Pancreas (tissue), 10 donors: ENCODE measurements around the gene DUSP22. TPM values are rescaled to one million over a fixed set of nuclear protein-coding genes. Genes with fewer than 3 reads are reported as not detected.
A peak's percentile ranks its signal among the peaks of the same experiment; 100 is the strongest.

Experiments
- ATAC-seq, 4 donors: fragments of 200-7000 bp; cut with Tn5 transposase; one replicate each; pipeline versions ENCODE4 v1.8.0 to v1.9.1; 2020; ENCODE audit warnings: mild to moderate bottlenecking in 4 of 4, moderate library complexity in 4 of 4
- DNase-seq, 6 donors: peaks; one replicate each; pipeline ENCODE4 v3.0.0-alpha.2; 2020
- FAIRE-seq: peaks from 2 replicates; lab custom pipeline; 2012; peaks lifted over from hg19 to GRCh38; lab: Jason Lieb, UNC
- H3K27ac ChIP-seq, 4 donors: fragments of 200-600 bp; sonication (generic); 1 replicate in 3 of 4; 2 replicates in 1 of 4; pipeline versions ENCODE4 v1.5.0 to v1.8.0; 2020
- H3K27me3 ChIP-seq, 4 donors: fragments of 200-600 bp; one replicate each; pipeline ENCODE4 v1.8.0; 2021
- H3K36me3 ChIP-seq, 3 donors: fragments of 200-600 bp; sonication (generic) in 1 of 3; one replicate each; pipeline versions ENCODE4 v1.5.0 to v1.8.0; 2020 to 2021
- H3K4me1 ChIP-seq, 3 donors: fragments of 200-600 bp; one replicate each; pipeline ENCODE4 v1.8.0; 2021
- H3K4me3 ChIP-seq, 4 donors: fragments of 200-600 bp; sonication (generic) in 2 of 4; one replicate each; pipeline versions ENCODE4 v1.5.0 to v1.8.0; 2020 to 2021
- H3K9me3 ChIP-seq, 4 donors: fragments of 200-600 bp; one replicate each; pipeline ENCODE4 v1.8.0; 2021
- WGBS, 2 donors: extraction: QIAGEN DNeasy Blood & Tissue Kit; methylation state at CpG; one replicate each; pipeline ENCODE4 v1.1.7; 2013; 5-methylcytosine and 5-hydroxymethylcytosine counted together
- intact Hi-C, 3 donors: fragments of 100-400 bp; cut with DNase I; formaldehyde crosslinking; loops; one replicate each; pipeline versions ENCODE4 v1.11.1 to v1.14.2; 2022
- polyA plus RNA-seq, 2 donors: library from polyadenylated mRNA; stranded (reverse); fragments of 200-250 nt; gene quantifications; one replicate each; pipeline ENCODE4 v1.2.3, GENCODE V29; 2013
- total RNA-seq, 6 donors: library from RNA; stranded (reverse); fragmentation: NEBNext Ultra II Directional in 4 of 6; extraction: Animal tissue kit (Norgen Biotek cat#: 25700) in 4 of 6; gene quantifications; one replicate each; pipeline versions ENCODE4 v1.2.1 to v1.2.4, GENCODE V29; 2021 to 2023
- TF ChIP-seq, protein P1 (sequence below), 4 donors: fragments of 200-600 bp; sonication (generic) in 3 of 4; IDR thresholded peaks; one replicate each; pipeline versions ENCODE4 v1.5.0 to v1.8.0; 2021; ENCODE audit warnings: antibody characterized with exemption in 4 of 4
- donor health status: healthy with polysubstance abuse.
- donor health status: DM: no; HTN: no; CAD: no; lungs with moderate emphysema.
- donor health status: DM: no; HTN: no; CAD: no.
- donor health status: control.
- donor health status: control.
- donor health status: Bipolar disorder and iron deficiency.
- donor health status: DM: yes; HTN: yes; CAD: no.
- donor health status: DM: no; HTN: no; CAD: no.
- donor health status: DM: no; HTN: no; CAD: no.
- donor health status: DM: yes; HTN: yes; CAD: no.

Gene DUSP22
- total and polyA plus RNA-seq, 8 donors, result 16.4 to 32.9 (median 24.6) TPM

GRCh38 chr6:292506-293192 lies 362 bp downstream of the DUSP22 start:
- 21 to 30% methylated on average over 52 of the region's 52 CpGs for WGBS, 2 donors
- Histone ChIP-seq H3K27me3 (no peaks in the 10 kb centered on the region), H3K4me3 (peak overlapping the region; percentile 45 to 66 (median 62)), H3K9me3 (no peaks in the 10 kb centered on the region), H3K4me1 (peaks cover under 1 to 26% (median 13%) of the 10 kb centered on the region in 3 donors), H3K36me3 (no peaks in the 10 kb centered on the region), H3K27ac (peak overlapping the region; percentile 90 to 99 (median 96))
- TF ChIP-seq, protein P1, sequence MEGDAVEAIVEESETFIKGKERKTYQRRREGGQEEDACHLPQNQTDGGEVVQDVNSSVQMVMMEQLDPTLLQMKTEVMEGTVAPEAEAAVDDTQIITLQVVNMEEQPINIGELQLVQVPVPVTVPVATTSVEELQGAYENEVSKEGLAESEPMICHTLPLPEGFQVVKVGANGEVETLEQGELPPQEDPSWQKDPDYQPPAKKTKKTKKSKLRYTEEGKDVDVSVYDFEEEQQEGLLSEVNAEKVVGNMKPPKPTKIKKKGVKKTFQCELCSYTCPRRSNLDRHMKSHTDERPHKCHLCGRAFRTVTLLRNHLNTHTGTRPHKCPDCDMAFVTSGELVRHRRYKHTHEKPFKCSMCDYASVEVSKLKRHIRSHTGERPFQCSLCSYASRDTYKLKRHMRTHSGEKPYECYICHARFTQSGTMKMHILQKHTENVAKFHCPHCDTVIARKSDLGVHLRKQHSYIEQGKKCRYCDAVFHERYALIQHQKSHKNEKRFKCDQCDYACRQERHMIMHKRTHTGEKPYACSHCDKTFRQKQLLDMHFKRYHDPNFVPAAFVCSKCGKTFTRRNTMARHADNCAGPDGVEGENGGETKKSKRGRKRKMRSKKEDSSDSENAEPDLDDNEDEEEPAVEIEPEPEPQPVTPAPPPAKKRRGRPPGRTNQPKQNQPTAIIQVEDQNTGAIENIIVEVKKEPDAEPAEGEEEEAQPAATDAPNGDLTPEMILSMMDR (IDR thresholded peaks at IDR 0.05), result no peak
- DNase-seq (peak; percentile 58 to 85 (median 76)), ATAC-seq (peak; percentile 28 to 61 (median 46)), FAIRE-seq (no peak)
- intact Hi-C loops, result no loop called here

DNA sequence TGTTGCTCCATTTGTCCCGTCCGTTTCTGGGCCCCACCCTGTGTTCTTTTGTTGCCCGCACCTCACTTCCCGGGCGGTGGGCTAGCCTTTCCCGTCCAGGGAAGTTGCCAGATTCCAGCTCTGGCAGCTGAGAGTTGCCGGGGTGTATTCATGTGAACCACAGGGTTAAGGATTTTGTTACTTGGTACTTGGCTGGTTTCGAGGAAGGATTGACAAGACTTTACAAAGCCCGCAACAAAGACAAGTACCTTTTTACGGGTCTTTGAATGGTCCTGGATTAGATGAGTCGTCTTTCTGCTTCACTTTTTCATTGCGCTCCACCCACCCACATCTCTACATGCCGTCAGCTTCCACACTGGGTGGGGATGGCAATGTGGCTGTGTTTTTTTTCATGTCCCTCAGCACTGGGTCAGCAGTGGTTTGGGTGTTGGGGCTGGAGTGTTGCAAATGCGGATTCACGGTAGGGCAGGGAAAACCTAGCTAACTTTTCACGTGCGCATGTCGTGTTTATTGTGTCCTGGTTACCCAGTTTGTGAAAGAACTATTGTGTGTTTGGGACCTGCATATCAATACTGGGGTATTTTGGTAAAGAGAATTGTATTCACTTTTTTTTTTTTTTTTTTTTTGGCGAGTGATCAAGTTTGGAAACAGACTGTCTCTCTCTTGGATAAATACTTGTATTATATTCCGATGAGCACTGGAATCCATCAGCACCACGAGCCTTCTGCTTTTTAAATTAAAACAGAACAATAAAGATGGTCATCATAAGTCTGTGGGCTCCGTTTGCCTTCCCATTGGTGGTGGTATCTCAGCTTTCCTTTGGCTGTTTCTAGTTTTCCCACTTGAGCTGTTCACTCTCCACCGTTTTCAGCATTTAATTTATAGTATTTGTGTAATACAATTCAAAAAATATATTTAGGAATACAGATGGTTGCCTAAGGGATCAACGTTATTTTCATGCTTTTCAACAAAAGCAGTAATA lies 1.2 kb downstream of the DUSP22 start:
- H3K36me3 ChIP-seq, result no peaks in the 10 kb centered on the region
- FAIRE-seq, result no peak
- 25 to 33% methylated on average over 24 of the region's 24 CpGs for WGBS, 2 donors
- H3K4me1 ChIP-seq, result peaks cover 5 to 33% (median 13%) of the 10 kb centered on the region in 3 donors
- intact Hi-C loops, result no loop called here
- peak in 3 of 6 donors; percentile 44 to 66 (median 47) for DNase-seq
- H3K9me3 ChIP-seq, result no peaks in the 10 kb centered on the region
- H3K27me3 ChIP-seq, result no peaks in the 10 kb centered on the region
- TF ChIP-seq, protein P1 (IDR thresholded peaks at IDR 0.05), result no peak
- peak in 1 of 4 donors; percentile 2 for ATAC-seq
- peak overlapping the region; percentile 45 to 66 (median 62) for H3K4me3 ChIP-seq
- H3K27ac ChIP-seq, result peak overlapping the region; percentile 90 to 99 (median 96)

GRCh38 chr6:294656-295565 lies 2.6 kb downstream of the DUSP22 start:
- DNase-seq (no peak), FAIRE-seq (no peak), ATAC-seq (no peak)
- intact Hi-C loops, result no loop called here
- 80 to 81% methylated on average over 17 of the region's 17 CpGs for WGBS, 2 donors
- Histone ChIP-seq H3K27ac (no peak overlapping the region), H3K27me3 (no peaks in the 10 kb centered on the region), H3K4me1 (peaks cover 17 to 45% (median 19%) of the 10 kb centered on the region in 3 donors), H3K4me3 (no peak overlapping the region), H3K9me3 (no peaks in the 10 kb centered on the region), H3K36me3 (no peaks in the 10 kb centered on the region)
- TF ChIP-seq, protein P1 (IDR thresholded peaks at IDR 0.05), result no peak

DNA sequence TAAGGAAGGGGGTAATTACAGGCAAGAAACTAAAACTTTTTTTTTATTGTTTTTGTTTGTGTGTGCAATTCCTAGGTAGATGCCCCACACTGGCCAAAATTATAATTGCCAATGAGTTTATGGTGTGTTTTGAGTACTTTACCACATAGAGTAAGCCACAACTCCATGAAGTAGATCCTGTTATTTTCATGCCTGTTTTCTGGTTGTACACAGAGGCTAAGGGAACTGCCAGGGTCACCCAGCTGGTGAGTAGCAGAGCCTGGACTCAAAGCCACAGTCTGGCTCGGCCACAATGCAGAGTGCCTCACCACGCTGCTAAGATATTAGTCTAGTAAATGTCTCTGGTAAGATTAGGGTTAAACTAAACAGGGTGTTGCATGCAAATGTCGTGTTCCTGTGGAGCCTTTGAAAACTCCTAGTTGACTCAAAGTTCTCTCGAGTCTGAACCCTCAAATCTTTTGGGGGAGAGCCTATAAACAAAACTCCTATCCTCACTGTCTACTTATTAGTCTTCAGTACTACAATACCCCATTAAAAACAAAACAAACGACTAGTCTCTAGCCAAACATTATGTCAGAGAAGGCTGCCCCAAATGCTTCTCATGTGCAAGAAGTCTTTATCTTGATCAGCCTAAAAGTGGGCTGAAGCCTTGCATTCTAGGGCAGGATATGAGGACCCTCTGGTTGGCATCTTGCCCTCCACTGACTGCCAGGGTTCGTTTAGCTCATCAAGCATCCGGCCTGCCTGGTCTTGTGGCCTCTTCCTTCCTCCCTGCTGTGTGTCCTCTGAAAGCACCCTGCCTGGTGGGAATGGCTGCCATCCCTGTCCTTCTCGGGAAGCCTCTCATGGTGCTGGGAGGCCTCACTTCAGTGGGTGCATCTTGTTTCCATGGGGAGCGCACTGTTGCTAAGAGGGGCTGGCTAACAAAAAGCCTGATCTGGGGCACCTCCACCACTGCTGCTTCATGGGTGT lies 4.2 kb downstream of the DUSP22 start:
- Histone ChIP-seq H3K27ac (peak overlapping the region in 1 of 4 donors; percentile 4), H3K36me3 (no peaks in the 10 kb centered on the region), H3K9me3 (no peaks in the 10 kb centered on the region), H3K4me1 (peaks cover 18 to 39% (median 19%) of the 10 kb centered on the region in 3 donors), H3K27me3 (no peaks in the 10 kb centered on the region), H3K4me3 (no peak overlapping the region)
- 45 to 52% methylated on average over 9 of the region's 9 CpGs for WGBS, 2 donors
- TF ChIP-seq, protein P1 (IDR thresholded peaks at IDR 0.05), result no peak
- DNase-seq, result peak in 2 of 6 donors; percentile 46 to 59
- no peak for FAIRE-seq
- no peak for ATAC-seq
- intact Hi-C loops, result no loop called here
